HG03558 (cell line): ENCODE data around the gene ADAM15.

ENCODE experiments used
- ATAC-seq: cut with Tn5 transposase; IDR thresholded peaks from one replicate; pipeline ENCODE4 v1.9.1; 2021; ENCODE audit warnings: moderate number of reproducible peaks; ENCODE audit not compliant: unreplicated experiment; ENCODE audit errors: extremely low read depth

Gene ADAM15

GRCh38 chr1:155012026-155012546 is 39.0 kb upstream of the ADAM15 start:
- no peak for ATAC-seq

GRCh38 chr1:155012776-155013602 is 38.1 kb upstream of the ADAM15 start:
- ATAC-seq = no peak

GRCh38 chr1:155013632-155014031 is 37.5 kb upstream of the ADAM15 start:
- ATAC-seq = no peak

GRCh38 chr1:155014709-155015508 is 36.2 kb upstream of the ADAM15 start:
- no peak for ATAC-seq

- ATAC-seq = no peak
These were observed 35.4 kb upstream of the ADAM15 start for GRCh38 chr1:155015527-155016230.

- no peak for ATAC-seq
These were observed 34.8 kb upstream of the ADAM15 start for GRCh38 chr1:155016231-155016831.

- ATAC-seq = no peak
These were observed 33.8 kb upstream of the ADAM15 start for GRCh38 chr1:155017041-155017945.

- ATAC-seq = no peak
These were observed 33.2 kb upstream of the ADAM15 start for GRCh38 chr1:155017946-155018316.

- no peak for ATAC-seq
These were observed 32.3 kb upstream of the ADAM15 start for GRCh38 chr1:155018617-155019348.

- ATAC-seq = no peak
These were observed 31.5 kb upstream of the ADAM15 start for GRCh38 chr1:155019377-155020245.

GRCh38 chr1:155022136-155022926 is 28.8 kb upstream of the ADAM15 start:
- ATAC-seq = no peak

GRCh38 chr1:155022927-155023236 is 28.2 kb upstream of the ADAM15 start:
- no peak for ATAC-seq

- ATAC-seq = no peak
These were observed 27.5 kb upstream of the ADAM15 start for GRCh38 chr1:155023627-155024026.

- ATAC-seq = no peak
These were observed 26.8 kb upstream of the ADAM15 start for GRCh38 chr1:155024315-155024714.

GRCh38 chr1:155026154-155026553 is 25.0 kb upstream of the ADAM15 start:
- no peak for ATAC-seq

- no peak for ATAC-seq
These were observed 24.5 kb upstream of the ADAM15 start for GRCh38 chr1:155026588-155026987.
